ENCODE data around the gene EGFL6.

Gene EGFL6

GRCh38 chrX:13536551-13536950 is 32.9 kb upstream of the EGFL6 start:
- Histone ChIP-seq H4K20me1 (ENCODE audit: insufficient read depth, low read length, poor library complexity, severe bottlenecking) (no peaks in the 10 kb centered on the region), H3K27me3 (ENCODE audit: insufficient read depth, low read length, poor library complexity, severe bottlenecking) (no peaks in the 10 kb centered on the region), H3K4me3 (ENCODE audit: low read length, poor library complexity, severe bottlenecking) (no peak overlapping the region), H3K4me1 (ENCODE audit: insufficient read depth, low read length, poor library complexity, severe bottlenecking) (no peaks in the 10 kb centered on the region), H3K9ac (ENCODE audit: low read depth, low read length, poor library complexity, severe bottlenecking) (no peak overlapping the region), H3K9me2 (replicated peaks; ENCODE audit: low read depth, low read length) (no peaks in the 10 kb centered on the region), H3K36me3 (ENCODE audit: insufficient read depth, low read length) (no peaks in the 10 kb centered on the region), H3K9me3 (ENCODE audit: insufficient read depth, low read depth, low read length) (no peaks in the 10 kb centered on the region), H2AFZ (ENCODE audit: low read length) (no peak overlapping the region), H3K4me2 (ENCODE audit: low read depth, low read length, poor library complexity, severe bottlenecking) (no peak overlapping the region), H3K79me2 (ENCODE audit: insufficient read depth, low read length) (no peaks in the 10 kb centered on the region), H3F3A (ENCODE audit: low read depth) (no peaks in the 10 kb centered on the region)
- TF ChIP-seq CTCF (conservative IDR thresholded peaks at IDR 0.05; ENCODE audit: low read length), result no peak
- no peak for TF ChIP-seq EZH2phosphoT487 (IDR thresholded peaks at IDR 0.05; ENCODE audit: borderline replicate concordance)

GRCh38 chrX:13538414-13538813 is 31.0 kb upstream of the EGFL6 start:
- H3K79me2 ChIP-seq (ENCODE audit: insufficient read depth, low read length), result no peaks in the 10 kb centered on the region
- no peaks in the 10 kb centered on the region for H3F3A ChIP-seq (ENCODE audit: low read depth)
- no peak overlapping the region for H3K4me3 ChIP-seq (ENCODE audit: low read length, poor library complexity, severe bottlenecking)
- H3K9ac ChIP-seq (ENCODE audit: low read depth, low read length, poor library complexity, severe bottlenecking), result no peak overlapping the region
- H2AFZ ChIP-seq (ENCODE audit: low read length), result no peak overlapping the region
- H3K36me3 ChIP-seq (ENCODE audit: insufficient read depth, low read length), result no peaks in the 10 kb centered on the region
- H3K4me2 ChIP-seq (ENCODE audit: low read depth, low read length, poor library complexity, severe bottlenecking), result no peak overlapping the region
- H3K4me1 ChIP-seq (ENCODE audit: insufficient read depth, low read length, poor library complexity, severe bottlenecking), result no peaks in the 10 kb centered on the region
- no peaks in the 10 kb centered on the region for H3K9me2 ChIP-seq (replicated peaks; ENCODE audit: low read depth, low read length)
- H3K27me3 ChIP-seq (ENCODE audit: insufficient read depth, low read length, poor library complexity, severe bottlenecking), result no peaks in the 10 kb centered on the region
- no peak for TF ChIP-seq EZH2phosphoT487 (IDR thresholded peaks at IDR 0.05; ENCODE audit: borderline replicate concordance)
- TF ChIP-seq CTCF (conservative IDR thresholded peaks at IDR 0.05; ENCODE audit: low read length), result no peak
- no peaks in the 10 kb centered on the region for H3K9me3 ChIP-seq (ENCODE audit: insufficient read depth, low read depth, low read length)
- no peaks in the 10 kb centered on the region for H4K20me1 ChIP-seq (ENCODE audit: insufficient read depth, low read length, poor library complexity, severe bottlenecking)

GRCh38 chrX:13540602-13541001 is 28.8 kb upstream of the EGFL6 start:
- no peak overlapping the region for H3K9ac ChIP-seq (ENCODE audit: low read depth, low read length, poor library complexity, severe bottlenecking)
- TF ChIP-seq CTCF (conservative IDR thresholded peaks at IDR 0.05; ENCODE audit: low read length) (no peak), EZH2phosphoT487 (IDR thresholded peaks at IDR 0.05; ENCODE audit: borderline replicate concordance) (no peak)
- H2AFZ ChIP-seq (ENCODE audit: low read length), result no peak overlapping the region
- no peaks in the 10 kb centered on the region for H3F3A ChIP-seq (ENCODE audit: low read depth)
- H3K4me2 ChIP-seq (ENCODE audit: low read depth, low read length, poor library complexity, severe bottlenecking), result no peak overlapping the region
- no peaks in the 10 kb centered on the region for H4K20me1 ChIP-seq (ENCODE audit: insufficient read depth, low read length, poor library complexity, severe bottlenecking)
- H3K4me1 ChIP-seq (ENCODE audit: insufficient read depth, low read length, poor library complexity, severe bottlenecking), result no peaks in the 10 kb centered on the region
- H3K4me3 ChIP-seq (ENCODE audit: low read length, poor library complexity, severe bottlenecking), result no peak overlapping the region
- H3K27me3 ChIP-seq (ENCODE audit: insufficient read depth, low read length, poor library complexity, severe bottlenecking), result no peaks in the 10 kb centered on the region
- H3K79me2 ChIP-seq (ENCODE audit: insufficient read depth, low read length), result no peaks in the 10 kb centered on the region
- no peaks in the 10 kb centered on the region for H3K9me2 ChIP-seq (replicated peaks; ENCODE audit: low read depth, low read length)
- H3K36me3 ChIP-seq (ENCODE audit: insufficient read depth, low read length), result no peaks in the 10 kb centered on the region
- no peaks in the 10 kb centered on the region for H3K9me3 ChIP-seq (ENCODE audit: insufficient read depth, low read depth, low read length)

Measured in Loucy (cell line).